Lower leg skin (tissue), 4 donors: ENCODE measurements around the gene RAP1B. TPM values are rescaled to one million over a fixed set of nuclear protein-coding genes. Genes with fewer than 3 reads are reported as not detected.
"Not testable (repeated sequence)": the region's sequence is repeated elsewhere in the genome, so short reads cannot be mapped to it uniquely, and the experiment has no call there.

Source experiments
- DNase-seq, 2 donors: peaks; one replicate each; pipeline ENCODE4 v3.0.0-alpha.2; 2019; ENCODE audit warnings: low spot score in 2 of 2
- H3K4me3 ChIP-seq: fragments of 200-600 bp; sonication (generic); 2 replicates; pipeline ENCODE4 v1.5.1; 2017; ENCODE audit warnings: mild to moderate bottlenecking, low read depth; ENCODE audit not compliant: poor library complexity, severe bottlenecking
- POLR2A ChIP-seq, 2 donors: fragments of 450-650 bp; IDR thresholded peaks; one replicate each; pipeline ENCODE4 v1.6.1; 2016 to 2017; ENCODE audit warnings: antibody characterized with exemption in 2 of 2, mild to moderate bottlenecking in 1 of 2, moderate library complexity in 1 of 2
- WGBS, 2 donors: methylation state at CpG; one replicate each; pipeline ENCODE4 v1.1.5; 2018; 5-methylcytosine and 5-hydroxymethylcytosine counted together
- intact Hi-C: fragments of 100-400 bp; cut with DNase I; formaldehyde crosslinking; loops from one replicate; pipeline ENCODE4 v1.15.0; 2023; ENCODE audit warnings: low total_unique reads
- total RNA-seq, 4 donors: library from RNA; depleted of rRNA; stranded (reverse); fragments of >200 nt; gene quantifications; one replicate each; pipeline ENCODE4 v1.1.0, GENCODE V29; 2016
- TF ChIP-seq, protein P1 (sequence below), 3 donors: fragments of 450-650 bp; IDR thresholded peaks; one replicate each; pipeline ENCODE4 v1.5.1; 2016; ENCODE audit warnings: antibody characterized with exemption in 3 of 3, mild to moderate bottlenecking in 3 of 3, moderate library complexity in 2 of 3

RAP1B gene
- total RNA-seq, 4 donors from 2014 or later = 96.1 to 183 (median 123) TPM

DNA sequence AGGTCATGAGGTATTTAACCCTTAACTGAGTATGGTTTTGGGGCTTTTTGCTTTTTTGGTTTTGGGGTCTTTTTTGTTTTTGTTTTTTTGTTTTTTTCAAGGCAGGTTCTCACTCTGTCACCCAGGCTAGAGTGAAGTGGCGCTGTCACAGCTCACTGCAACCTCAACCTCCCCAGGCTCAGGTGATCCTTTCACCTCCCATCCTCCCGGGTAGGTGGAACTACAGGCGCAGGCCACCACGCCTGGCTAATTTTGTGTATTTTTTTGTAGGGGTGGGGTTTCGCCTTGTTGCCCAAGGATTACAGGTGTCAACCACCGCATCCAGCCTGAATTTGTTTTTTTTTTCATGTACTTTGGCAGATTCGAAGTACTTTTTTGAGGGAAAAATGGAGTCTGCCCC, 19.9 kb downstream of the RAP1B start:
- 84 to 95% methylated on average over 7 of the region's 7 CpGs for WGBS, 2 donors

DNA sequence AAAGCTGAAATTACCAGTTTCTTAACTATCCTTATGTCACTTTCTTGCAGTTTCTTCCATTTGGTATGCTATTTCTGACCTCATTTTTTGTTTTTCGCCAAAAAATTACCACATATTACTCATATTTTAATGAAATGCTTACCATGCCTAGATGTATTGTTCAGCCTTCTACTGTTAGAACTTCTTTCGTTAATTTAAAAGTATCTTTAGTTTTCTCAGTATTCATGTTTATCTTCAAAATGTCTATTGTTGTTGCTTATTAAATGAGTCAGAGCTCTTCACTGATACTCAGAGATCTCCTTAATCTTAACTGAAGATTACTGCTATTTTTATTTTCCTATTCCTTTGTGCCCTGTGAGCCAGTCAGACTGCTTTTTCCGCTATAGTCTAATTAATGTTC, 20.5 kb downstream of the RAP1B start:
- no peak for TF ChIP-seq POLR2A (IDR thresholded peaks at IDR 0.05)
- TF ChIP-seq, protein P1, sequence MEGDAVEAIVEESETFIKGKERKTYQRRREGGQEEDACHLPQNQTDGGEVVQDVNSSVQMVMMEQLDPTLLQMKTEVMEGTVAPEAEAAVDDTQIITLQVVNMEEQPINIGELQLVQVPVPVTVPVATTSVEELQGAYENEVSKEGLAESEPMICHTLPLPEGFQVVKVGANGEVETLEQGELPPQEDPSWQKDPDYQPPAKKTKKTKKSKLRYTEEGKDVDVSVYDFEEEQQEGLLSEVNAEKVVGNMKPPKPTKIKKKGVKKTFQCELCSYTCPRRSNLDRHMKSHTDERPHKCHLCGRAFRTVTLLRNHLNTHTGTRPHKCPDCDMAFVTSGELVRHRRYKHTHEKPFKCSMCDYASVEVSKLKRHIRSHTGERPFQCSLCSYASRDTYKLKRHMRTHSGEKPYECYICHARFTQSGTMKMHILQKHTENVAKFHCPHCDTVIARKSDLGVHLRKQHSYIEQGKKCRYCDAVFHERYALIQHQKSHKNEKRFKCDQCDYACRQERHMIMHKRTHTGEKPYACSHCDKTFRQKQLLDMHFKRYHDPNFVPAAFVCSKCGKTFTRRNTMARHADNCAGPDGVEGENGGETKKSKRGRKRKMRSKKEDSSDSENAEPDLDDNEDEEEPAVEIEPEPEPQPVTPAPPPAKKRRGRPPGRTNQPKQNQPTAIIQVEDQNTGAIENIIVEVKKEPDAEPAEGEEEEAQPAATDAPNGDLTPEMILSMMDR (IDR thresholded peaks at IDR 0.05) = no peak
- 44 to 51% methylated on average over 3 of the region's 3 CpGs for WGBS, 2 donors
- intact Hi-C loops = no loop called here
- H3K4me3 ChIP-seq = no peak overlapping the region
- no peak for DNase-seq

More for the DNA sequence above, 19.9 kb downstream of the RAP1B start:
- intact Hi-C loops = no loop called here
- H3K4me3 ChIP-seq = no peak overlapping the region
- no peak for DNase-seq
- no peak for TF ChIP-seq POLR2A (IDR thresholded peaks at IDR 0.05)
- TF ChIP-seq, protein P1 (IDR thresholded peaks at IDR 0.05) = no peak

DNA sequence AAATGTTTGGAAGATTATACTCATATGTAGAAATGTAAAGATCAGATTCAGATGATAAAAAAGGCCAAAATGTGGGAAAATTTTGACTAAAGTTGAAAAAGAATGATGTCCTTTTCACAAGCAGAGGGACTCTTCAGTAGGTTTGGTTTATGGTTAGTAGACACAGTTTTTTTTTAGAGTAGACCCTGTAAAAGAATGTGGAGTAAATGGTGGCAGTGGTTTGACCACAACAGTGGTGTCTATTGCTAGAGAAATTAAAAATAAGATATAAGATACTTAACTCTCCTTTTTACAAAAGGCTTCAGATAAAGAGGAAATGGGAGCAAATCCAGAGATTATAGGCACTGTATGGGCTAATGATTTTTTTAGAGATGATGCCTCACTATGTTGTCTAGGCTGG, 21.8 kb downstream of the RAP1B start:
- TF ChIP-seq, protein P1 (IDR thresholded peaks at IDR 0.05) = no peak
- DNase-seq = no peak
- intact Hi-C loops = no loop called here
- no peak overlapping the region for H3K4me3 ChIP-seq

DNA sequence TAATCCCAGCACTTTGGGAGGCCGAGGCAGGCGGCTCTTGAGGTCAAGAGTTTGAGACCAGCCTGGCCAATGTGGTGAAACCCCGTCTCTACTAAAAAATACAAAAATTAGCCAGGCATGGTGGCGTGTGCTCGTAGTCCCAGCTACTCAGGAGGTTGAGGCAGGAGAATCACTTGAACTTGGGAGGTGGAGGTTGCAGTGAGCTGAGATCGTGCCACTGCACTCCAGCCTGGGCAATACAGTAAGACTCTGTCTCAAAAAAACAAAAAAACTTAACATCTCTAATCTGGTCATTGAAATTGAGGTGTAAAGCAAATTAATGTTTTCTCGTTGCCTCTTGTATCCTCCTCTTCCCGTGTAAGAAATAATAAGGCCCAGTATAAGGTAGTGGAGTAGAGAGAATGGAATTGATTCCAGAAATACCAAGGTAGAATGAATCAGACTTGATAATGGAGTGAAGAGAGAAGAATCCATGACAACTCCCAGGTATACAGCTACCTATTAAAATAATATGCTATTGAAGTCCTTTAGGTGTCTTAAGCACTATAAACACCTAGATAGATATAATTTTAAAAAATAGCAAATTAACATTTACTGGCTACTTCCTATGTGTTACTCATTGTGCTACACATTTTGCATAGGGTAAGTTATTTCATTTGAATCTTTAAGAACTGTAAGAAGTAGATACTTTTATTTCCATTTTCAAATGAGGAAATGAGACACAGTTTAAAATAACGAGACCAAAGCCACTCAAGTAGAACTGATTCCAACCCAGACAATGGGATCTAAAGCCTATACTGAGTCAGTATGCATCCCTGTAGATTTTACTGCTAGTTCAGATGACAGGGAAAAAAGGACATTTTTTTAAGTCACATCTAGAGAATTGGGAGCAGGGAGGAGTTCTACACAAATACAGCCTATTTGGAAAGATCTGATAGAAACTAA, 23.2 kb downstream of the RAP1B start:
- DNase-seq = no peak
- TF ChIP-seq POLR2A (IDR thresholded peaks at IDR 0.05) = no peak
- TF ChIP-seq, protein P1 (IDR thresholded peaks at IDR 0.05) = no peak
- no peak overlapping the region for H3K4me3 ChIP-seq
- 89% methylated on average over 9 of the region's 9 CpGs for WGBS, 2 donors
- intact Hi-C loops = no loop called here

DNA sequence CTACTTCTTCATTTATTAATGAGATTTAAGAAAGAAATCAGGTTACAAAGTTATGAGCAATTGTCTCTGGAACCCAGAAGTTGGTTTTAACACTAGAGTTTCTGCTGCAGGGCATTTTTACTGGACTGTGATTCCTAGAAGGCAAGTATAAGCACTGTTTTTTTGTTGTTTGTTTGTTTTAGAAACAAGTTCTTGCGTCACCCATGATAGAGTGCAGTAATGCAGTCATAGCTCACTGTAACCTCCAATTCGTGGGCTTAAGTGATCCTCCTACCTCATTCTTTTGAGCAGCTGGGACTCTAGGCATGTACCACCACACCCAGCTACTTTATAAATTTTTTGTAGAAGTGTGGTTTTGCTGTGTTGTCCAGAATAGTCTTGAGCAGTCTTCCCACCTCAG, 25.6 kb downstream of the RAP1B start:
- no peak overlapping the region for H3K4me3 ChIP-seq
- no peak for DNase-seq
- intact Hi-C loops = no loop called here
- WGBS, 2 donors = 39 to 64% methylated on average over 2 of the region's 2 CpGs
- no peak for TF ChIP-seq POLR2A (IDR thresholded peaks at IDR 0.05)
- TF ChIP-seq, protein P1 (IDR thresholded peaks at IDR 0.05) = no peak

DNA sequence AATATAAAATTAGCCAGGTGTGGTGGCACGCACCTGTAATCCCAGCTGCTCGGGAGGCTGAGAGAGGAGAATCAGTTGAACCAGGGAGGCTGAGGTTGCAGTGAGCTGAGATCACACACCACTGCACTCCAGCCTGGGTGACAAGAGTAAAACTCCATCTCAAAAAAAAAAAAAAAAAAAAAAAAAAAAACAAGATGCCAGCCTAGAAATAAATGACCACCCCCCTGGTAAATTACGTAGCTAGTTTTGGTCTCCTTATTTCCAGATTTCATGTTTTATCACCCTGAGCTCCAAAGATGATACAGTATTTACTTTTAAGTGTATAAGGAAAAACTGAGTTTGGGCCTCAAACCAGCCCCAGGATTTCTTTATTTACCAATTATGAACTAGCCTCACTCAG, 26.7 kb downstream of the RAP1B start:
- intact Hi-C loops, DNase-seq, H3K4me3 ChIP-seq: not testable (repeated sequence)
- WGBS, 2 donors = 98% methylated on average over 3 of the region's 3 CpGs
